Measurements from ENCODE around the gene PNKD.

DNA sequence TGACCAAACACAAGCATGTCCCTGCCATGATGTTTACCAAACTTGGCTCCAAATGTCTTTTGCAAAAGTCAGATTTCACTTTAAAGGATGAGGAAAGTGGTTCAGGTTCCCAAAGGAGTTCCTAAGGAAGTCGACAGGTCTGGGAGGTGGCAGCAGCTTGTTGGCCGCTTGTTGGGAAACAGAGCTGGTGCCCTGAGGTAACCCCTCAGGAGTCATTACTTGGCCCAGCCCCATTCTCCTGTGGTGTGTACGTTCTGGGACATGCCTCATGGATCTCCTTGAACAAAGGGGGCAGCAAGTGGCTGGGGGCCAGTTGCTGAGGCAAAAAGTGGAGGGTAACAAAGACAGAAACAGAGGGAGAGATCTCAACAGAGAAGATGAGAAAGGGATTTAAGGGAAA is 11.1 kb downstream of the PNKD start:
- TF ChIP-seq POLR2A (IDR thresholded peaks at IDR 0.05) = no peak
- TF ChIP-seq, protein P1, sequence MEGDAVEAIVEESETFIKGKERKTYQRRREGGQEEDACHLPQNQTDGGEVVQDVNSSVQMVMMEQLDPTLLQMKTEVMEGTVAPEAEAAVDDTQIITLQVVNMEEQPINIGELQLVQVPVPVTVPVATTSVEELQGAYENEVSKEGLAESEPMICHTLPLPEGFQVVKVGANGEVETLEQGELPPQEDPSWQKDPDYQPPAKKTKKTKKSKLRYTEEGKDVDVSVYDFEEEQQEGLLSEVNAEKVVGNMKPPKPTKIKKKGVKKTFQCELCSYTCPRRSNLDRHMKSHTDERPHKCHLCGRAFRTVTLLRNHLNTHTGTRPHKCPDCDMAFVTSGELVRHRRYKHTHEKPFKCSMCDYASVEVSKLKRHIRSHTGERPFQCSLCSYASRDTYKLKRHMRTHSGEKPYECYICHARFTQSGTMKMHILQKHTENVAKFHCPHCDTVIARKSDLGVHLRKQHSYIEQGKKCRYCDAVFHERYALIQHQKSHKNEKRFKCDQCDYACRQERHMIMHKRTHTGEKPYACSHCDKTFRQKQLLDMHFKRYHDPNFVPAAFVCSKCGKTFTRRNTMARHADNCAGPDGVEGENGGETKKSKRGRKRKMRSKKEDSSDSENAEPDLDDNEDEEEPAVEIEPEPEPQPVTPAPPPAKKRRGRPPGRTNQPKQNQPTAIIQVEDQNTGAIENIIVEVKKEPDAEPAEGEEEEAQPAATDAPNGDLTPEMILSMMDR (IDR thresholded peaks at IDR 0.05) = no peak
